ENCODE results near the gene CAMSAP1. TPM values are rescaled to one million over a fixed set of nuclear protein-coding genes. Genes with fewer than 3 reads are reported as not detected.

Gene CAMSAP1
- total RNA-seq, 2 experiments from 2014 or later = 30.4 to 33.0 TPM

GRCh38 chr9:135835131-135835530 lies 72.2 kb downstream of the CAMSAP1 start:
- Histone ChIP-seq H2AFZ (ENCODE audit: low read length) (no peak overlapping the region), H3K4me2 (ENCODE audit: low read length) (no peak overlapping the region), H3K4me3 (ENCODE audit: low read depth, low read length, poor library complexity, severe bottlenecking) (no peak overlapping the region), H3K9me3 (ENCODE audit: low read length) (no peaks in the 10 kb centered on the region), H3K4me1 (ENCODE audit: insufficient read depth, low read length, poor library complexity, severe bottlenecking) (no peaks in the 10 kb centered on the region), H3K27ac (ENCODE audit: low read depth, low read length, poor library complexity, severe bottlenecking) (no peak overlapping the region), H3K9me2 (ENCODE audit: insufficient read depth, low read length) (no peaks in the 10 kb centered on the region), H3K36me3 (ENCODE audit: insufficient read depth, low read length) (0 out of 2 replicates have a peak, but pooled peaks cover 6% of the 10 kb centered on the region), H3K79me2 (ENCODE audit: insufficient read depth, low read depth, low read length) (no peaks in the 10 kb centered on the region), H4K20me1 (ENCODE audit: insufficient read depth, low read length) (no peaks in the 10 kb centered on the region)
- TF ChIP-seq EZH2phosphoT487 (IDR thresholded peaks at IDR 0.05; ENCODE audit: borderline replicate concordance, low read depth, low read length) = no peak
- TF ChIP-seq CTCF (conservative IDR thresholded peaks at IDR 0.05; ENCODE audit: low read length) = no peak
- no TSS peak for BruUV-seq (replicated peaks)
- ChIA-PET CTCF (ENCODE audit: unreplicated experiment) (no interaction called here), POLR2A (no interaction called here)
- DNase-seq (ENCODE audit: low spot score) = no peak
- intact Hi-C loops (cut with micrococcal nuclease; ENCODE audit: unreplicated experiment) = no loop called here

GRCh38 chr9:135833864-135834263 lies 73.5 kb downstream of the CAMSAP1 start:
- Histone ChIP-seq H3K9me2 (ENCODE audit: insufficient read depth, low read length) (no peaks in the 10 kb centered on the region), H3K27ac (ENCODE audit: low read depth, low read length, poor library complexity, severe bottlenecking) (no peak overlapping the region), H3K4me3 (ENCODE audit: low read depth, low read length, poor library complexity, severe bottlenecking) (no peak overlapping the region), H3K4me2 (ENCODE audit: low read length) (no peak overlapping the region), H4K20me1 (ENCODE audit: insufficient read depth, low read length) (no peaks in the 10 kb centered on the region), H3K79me2 (ENCODE audit: insufficient read depth, low read depth, low read length) (no peaks in the 10 kb centered on the region), H3K36me3 (ENCODE audit: insufficient read depth, low read length) (0 out of 2 replicates have a peak, but pooled peaks cover 6% of the 10 kb centered on the region), H2AFZ (ENCODE audit: low read length) (no peak overlapping the region), H3K9me3 (ENCODE audit: low read length) (no peaks in the 10 kb centered on the region), H3K4me1 (ENCODE audit: insufficient read depth, low read length, poor library complexity, severe bottlenecking) (no peaks in the 10 kb centered on the region)
- BruUV-seq (replicated peaks) = no TSS peak
- intact Hi-C loops (cut with micrococcal nuclease; ENCODE audit: unreplicated experiment) = no loop called here
- POLR2A ChIA-PET = no interaction called here
- TF ChIP-seq CTCF (conservative IDR thresholded peaks at IDR 0.05; ENCODE audit: low read length) (no peak), EZH2phosphoT487 (IDR thresholded peaks at IDR 0.05; ENCODE audit: borderline replicate concordance, low read depth, low read length) (no peak)
- no peak for DNase-seq (ENCODE audit: low spot score)
- CTCF ChIA-PET (ENCODE audit: unreplicated experiment) = no interaction called here

GRCh38 chr9:135830496-135830895 lies 76.8 kb downstream of the CAMSAP1 start:
- H3K27ac ChIP-seq (ENCODE audit: low read depth, low read length, poor library complexity, severe bottlenecking) = no peak overlapping the region
- BruUV-seq (replicated peaks) = no TSS peak
- 0 out of 2 replicates have a peak, but pooled peaks cover 6% of the 10 kb centered on the region for H3K36me3 ChIP-seq (ENCODE audit: insufficient read depth, low read length)
- H3K9me2 ChIP-seq (ENCODE audit: insufficient read depth, low read length) = no peaks in the 10 kb centered on the region
- no peaks in the 10 kb centered on the region for H3K4me1 ChIP-seq (ENCODE audit: insufficient read depth, low read length, poor library complexity, severe bottlenecking)
- DNase-seq (ENCODE audit: low spot score) = no peak
- ChIA-PET POLR2A (no interaction called here), CTCF (ENCODE audit: unreplicated experiment) (no interaction called here)
- H3K9me3 ChIP-seq (ENCODE audit: low read length) = no peaks in the 10 kb centered on the region
- H3K4me3 ChIP-seq (ENCODE audit: low read depth, low read length, poor library complexity, severe bottlenecking) = no peak overlapping the region
- no peaks in the 10 kb centered on the region for H4K20me1 ChIP-seq (ENCODE audit: insufficient read depth, low read length)
- no peak overlapping the region for H2AFZ ChIP-seq (ENCODE audit: low read length)
- TF ChIP-seq EZH2phosphoT487 (IDR thresholded peaks at IDR 0.05; ENCODE audit: borderline replicate concordance, low read depth, low read length) (no peak), CTCF (conservative IDR thresholded peaks at IDR 0.05; ENCODE audit: low read length) (no peak)
- intact Hi-C loops (cut with micrococcal nuclease; ENCODE audit: unreplicated experiment) = no loop called here
- H3K79me2 ChIP-seq (ENCODE audit: insufficient read depth, low read depth, low read length) = no peaks in the 10 kb centered on the region
- H3K4me2 ChIP-seq (ENCODE audit: low read length) = no peak overlapping the region

Measured in OCI-LY7 (cell line).